HT-29 (cell line): ENCODE measurements around the gene LMTK3. TPM values are rescaled to one million over a fixed set of nuclear protein-coding genes. Genes with fewer than 3 reads are reported as not detected.
"Not testable (repeated sequence)": the region's sequence is repeated elsewhere in the genome, so short reads cannot be mapped to it uniquely, and the experiment has no call there.

Experiments used
- DNase-seq: peaks from one replicate; pipeline ENCODE4 v3.0.0-alpha.2; 2015; ENCODE audit warnings: low spot score
- total RNA-seq: library from RNA; depleted of rRNA; stranded (reverse); fragments of >200 nt; shearing (Covaris generic); gene quantifications from 2 replicates; pipeline ENCODE4 v1.2.3, GENCODE V29; 2014

LMTK3 gene
- total RNA-seq, 1 experiment from 2014 or later, result 12.2 TPM

GRCh38 chr19:48541813-48542212 is 30.2 kb upstream of the LMTK3 start:
- DNase-seq, result no peak

DNA sequence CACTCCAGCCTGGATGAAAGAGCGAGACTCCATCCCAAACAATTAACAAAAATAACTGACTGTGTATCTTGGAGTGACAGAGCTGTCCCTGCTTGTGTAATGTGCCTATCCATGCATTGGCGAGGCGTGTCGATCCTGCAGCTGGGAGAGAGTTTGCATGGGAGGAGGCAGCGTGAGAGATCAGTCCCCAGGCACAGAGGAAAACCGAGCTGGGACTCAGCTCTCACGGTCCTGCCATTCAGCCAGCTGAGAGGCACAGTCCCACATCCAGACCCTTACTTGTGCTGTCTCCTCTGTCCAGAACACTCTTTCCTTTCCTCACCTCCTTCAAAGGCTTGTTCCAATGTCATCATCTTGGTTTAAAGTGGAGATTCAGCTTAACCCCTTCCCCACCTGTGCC is 28.5 kb upstream of the LMTK3 start:
- DNase-seq, result no peak

DNA sequence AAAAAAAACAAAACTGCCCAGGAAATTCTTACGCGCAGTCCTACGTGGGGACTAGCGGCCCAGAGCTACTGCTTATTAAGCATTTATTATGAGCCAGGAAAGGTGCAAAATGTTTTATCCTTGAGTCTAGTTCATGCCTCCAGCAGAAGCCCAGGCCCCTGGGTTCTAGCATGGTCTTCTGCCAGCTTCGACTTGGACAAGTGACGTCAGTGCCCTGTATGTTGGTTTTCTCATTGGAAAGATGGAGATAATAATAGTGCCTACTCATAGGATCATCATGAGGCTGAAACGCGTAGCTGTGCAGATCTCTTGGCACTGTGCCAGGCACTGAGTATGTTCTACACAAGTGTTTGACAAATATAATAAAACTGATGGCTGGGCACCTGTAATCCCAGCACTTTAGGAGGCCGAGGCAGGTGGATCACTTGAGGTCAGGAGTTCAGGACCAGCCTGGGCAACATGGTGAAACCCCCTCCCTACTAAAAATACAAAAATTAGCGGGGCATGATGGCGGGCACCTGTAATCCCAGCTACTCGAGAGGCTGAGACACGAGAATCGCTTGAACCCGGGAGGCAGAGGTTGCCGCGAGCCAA is 28.0 kb upstream of the LMTK3 start:
- peak; percentile 86 for DNase-seq

GRCh38 chr19:48538057-48538456 is 26.4 kb upstream of the LMTK3 start:
- DNase-seq, result not testable (repeated sequence)

- DNase-seq, result no peak
These were observed 25.9 kb upstream of the LMTK3 start for GRCh38 chr19:48537541-48537940.

DNA sequence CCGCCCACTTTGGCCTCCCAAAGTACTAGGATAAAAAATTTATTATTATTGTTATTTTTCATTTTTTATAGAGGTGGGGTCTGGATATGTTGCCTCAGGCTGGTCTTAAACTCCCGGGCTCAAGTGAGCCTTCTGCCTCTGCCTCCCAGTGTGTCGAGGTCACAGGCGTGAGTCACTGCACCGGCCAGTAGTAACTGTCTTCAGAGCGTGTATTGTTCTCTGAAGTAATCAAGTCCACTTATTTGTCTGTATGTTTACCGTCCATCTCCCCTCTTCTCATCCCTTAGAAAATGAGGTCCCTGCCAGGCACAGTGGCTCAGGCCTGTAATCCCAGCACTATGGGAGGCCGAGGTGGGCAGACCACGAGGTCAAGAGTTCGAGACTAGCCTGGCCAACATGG is 22.1 kb upstream of the LMTK3 start:
- no peak for DNase-seq

GRCh38 chr19:48530770-48531169 is 19.1 kb upstream of the LMTK3 start:
- no peak for DNase-seq

DNA sequence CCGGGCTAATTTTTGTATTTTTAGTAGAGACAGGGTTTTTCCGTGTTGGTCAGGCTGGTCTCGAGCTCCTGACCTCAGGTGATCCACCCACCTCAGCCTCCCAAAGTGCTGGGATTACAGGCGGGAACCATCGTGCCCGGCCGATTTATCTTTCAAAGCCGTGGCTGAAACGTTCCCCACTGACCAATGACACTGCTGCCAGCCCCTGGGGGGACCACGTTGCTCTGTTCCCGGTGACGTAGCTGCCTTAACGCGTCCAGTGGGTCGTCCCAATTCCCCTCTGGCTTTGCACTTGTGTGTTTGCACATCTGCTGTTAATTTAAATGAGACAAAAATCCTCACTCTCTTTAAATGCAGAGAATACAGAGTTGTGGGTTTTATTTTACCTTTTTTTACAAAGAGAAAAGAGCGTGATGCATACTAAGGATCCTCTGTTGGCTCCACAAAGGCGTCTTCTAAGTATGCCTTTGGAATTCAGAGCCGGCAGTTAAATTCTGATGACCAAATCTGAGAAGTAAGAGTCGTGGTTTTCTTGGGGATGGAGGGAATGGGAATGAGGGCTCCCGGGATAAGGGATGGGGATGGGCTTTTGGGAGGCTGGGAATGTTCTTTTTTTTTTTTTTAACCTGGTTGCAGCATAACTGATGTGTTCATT is 18.6 kb upstream of the LMTK3 start:
- DNase-seq, result no peak

DNA sequence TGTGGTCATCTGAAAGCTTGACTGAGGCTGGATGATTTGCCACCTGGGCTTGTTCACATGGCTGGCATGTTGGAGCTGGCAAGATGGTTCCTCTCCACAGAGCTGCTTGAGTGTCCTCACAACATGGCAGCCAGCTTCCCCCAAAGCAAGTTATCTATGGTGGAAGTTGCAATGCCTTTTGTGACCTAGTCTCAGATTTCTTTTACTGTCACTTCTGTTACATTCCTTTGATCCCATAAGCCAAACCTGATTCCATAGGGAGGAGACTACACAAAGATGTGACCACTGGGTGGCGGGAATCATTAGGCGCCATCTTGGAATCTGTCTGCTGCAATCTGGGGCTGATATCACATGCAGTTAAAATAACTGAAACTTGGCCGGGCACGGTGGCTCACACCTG is 17.5 kb upstream of the LMTK3 start:
- DNase-seq, result no peak

GRCh38 chr19:48524732-48525131 is 13.1 kb upstream of the LMTK3 start:
- DNase-seq, result no peak

- no peak for DNase-seq
These were observed 12.6 kb upstream of the LMTK3 start for GRCh38 chr19:48524221-48524620.

- DNase-seq, result no peak
These were observed 8.5 kb upstream of the LMTK3 start for GRCh38 chr19:48520134-48520533.

DNA sequence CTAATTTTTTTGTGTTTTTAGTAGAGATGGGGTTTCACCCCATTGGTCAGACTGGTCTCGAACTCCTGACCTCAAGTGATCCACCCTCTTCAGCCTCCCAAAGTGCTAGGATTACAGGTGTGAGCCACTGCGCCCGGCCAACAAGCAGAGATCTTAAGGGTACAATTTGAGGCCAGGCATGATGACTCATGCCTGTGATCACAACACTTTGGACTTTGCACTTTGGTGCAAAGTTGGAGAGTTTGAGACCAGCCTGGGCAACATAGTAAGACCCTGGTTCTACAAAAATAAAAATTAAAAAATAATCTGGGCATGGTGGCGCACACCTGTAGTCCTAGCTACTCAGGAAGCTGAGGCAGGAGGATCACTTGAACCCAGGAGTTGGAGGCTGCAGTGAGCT is 7.8 kb upstream of the LMTK3 start:
- not testable (repeated sequence) for DNase-seq

DNA sequence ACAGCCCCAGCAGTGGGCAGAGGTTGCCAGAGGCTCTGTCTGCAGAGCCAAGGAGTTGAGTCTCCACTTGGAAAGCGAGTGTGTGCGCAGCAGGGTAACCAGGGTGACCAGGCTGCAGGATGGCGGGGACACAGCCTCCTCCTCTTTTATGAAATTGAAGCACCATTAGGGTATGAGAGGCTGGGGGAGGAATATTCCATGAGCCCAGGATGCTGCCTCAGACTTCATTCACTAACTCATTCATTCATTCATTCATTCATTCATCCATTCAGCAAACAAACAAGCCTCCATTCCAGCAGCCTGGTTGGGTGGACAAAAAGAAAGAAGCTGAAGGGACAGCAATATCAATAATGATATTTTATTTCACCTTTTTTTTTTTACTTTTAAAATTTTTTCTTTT is 6.6 kb upstream of the LMTK3 start:
- DNase-seq, result no peak

DNA sequence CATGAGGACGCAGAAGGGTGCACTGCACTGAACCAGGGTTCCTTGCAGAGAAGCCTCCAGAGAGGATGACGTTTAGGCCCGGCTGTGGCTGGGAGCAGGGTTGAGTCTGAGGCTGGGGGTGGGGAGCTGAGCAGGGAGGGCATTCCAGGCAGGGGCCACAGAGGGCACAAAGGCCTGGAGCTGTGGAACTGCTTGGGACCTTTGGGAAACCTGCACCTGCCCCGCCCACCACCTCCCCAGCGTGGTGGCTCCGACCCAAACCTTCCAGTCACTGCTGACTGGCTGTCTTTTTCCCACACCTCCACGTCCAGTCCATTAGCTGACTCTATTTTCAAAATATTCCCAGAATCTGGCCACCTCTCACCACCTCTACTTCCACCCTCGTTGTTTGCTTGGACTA is 4.9 kb upstream of the LMTK3 start:
- no peak for DNase-seq

DNA sequence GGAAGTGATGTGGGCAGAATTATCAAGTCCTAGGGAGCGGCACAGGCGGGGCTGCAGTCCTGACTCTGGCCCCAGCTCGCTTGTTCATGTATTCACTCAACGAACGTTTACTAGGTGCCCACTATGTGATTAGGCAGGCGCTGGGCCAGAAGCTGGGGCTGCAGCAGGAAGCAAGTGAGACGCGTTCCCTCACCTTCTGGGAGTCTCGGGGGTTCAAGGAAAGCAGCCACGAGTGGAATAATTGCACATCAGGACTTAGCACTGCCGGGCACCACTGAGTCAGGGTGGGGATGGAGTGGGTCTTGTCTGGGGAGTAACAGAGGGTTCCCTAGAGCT is 2.5 kb upstream of the LMTK3 start:
- no peak for DNase-seq

DNA sequence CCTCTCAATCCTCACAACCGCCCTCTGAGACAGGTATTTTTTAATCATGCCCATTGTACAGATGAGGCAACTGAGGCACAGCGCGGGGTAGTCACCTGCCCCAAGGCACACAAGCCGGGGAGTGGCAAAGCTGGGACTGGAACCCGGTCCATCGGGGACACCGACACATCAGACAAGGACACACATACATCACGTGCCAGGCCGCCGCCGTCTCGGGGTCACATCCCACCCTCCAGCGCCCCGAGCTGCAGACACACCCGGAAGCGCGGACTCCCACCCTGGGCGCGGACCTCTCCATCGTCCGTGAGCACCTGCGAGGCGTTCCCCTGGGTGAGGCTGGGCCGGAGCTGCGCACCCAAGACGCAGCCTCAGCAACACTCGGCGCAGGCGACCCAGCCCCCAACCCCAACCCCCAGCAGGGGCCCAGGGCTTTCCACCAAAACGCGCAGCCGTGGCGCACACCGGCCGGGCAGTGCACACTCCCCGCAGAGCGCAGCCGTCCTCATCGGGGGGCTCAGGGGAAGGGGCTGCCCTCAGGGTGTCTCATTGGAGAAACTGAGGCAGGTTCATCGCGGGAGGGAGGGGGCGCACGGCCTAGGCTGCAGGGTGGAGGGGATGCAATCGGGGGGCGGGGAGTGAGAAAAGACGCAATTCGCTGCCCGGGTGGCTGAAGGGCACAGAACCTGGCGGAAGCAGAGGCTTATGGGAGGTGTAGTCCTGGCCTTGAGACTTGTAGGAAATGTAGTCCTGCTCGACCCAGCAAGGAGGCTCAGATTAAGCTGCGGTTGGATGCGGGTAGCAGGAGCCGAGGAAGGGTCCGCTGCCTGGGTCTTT is 1.9 kb upstream of the LMTK3 start:
- DNase-seq, result peak; percentile 86

- DNase-seq, result peak; percentile 24
These were observed 1.1 kb upstream of the LMTK3 start for GRCh38 chr19:48512504-48513288.

DNA sequence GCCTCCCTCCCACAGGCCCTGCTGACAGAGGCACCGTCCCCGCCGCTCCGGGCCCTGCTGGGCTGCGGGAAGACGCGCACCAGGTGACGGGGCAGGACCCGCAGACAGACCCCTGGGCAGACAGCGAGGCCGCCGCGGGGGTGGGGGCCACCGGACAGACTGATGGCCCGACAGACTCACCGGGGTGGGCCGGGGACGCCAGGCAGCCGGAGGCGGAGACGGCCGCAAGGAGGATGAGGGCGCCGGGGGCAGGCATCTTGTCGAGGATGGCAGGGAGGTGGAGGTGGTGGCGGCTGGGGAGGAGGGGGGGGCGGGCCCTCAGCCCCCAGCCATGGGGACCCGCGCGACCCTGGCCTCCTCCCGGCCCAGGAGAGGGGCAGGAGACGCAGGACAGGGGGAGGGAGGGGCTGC is 309 bp downstream of the LMTK3 start:
- DNase-seq, result no peak

- peak; percentile 78 for DNase-seq
These were observed 990 bp downstream of the LMTK3 start for GRCh38 chr19:48510421-48511268.
